RCC 7860 (cell line): ENCODE measurements around the gene A2ML1.
"Not testable (repeated sequence)": the region's sequence is repeated elsewhere in the genome, so short reads cannot be mapped to it uniquely, and the experiment has no call there.

ENCODE experiments used
- DNase-seq: peaks from one replicate; pipeline ENCODE4 v3.0.0-alpha.2; 2015; ENCODE audit warnings: low spot score
- FAIRE-seq: peaks from 2 replicates; lab custom pipeline; 2012; peaks lifted over from hg19 to GRCh38; lab: Jason Lieb, UNC

The A2ML1 gene

DNA sequence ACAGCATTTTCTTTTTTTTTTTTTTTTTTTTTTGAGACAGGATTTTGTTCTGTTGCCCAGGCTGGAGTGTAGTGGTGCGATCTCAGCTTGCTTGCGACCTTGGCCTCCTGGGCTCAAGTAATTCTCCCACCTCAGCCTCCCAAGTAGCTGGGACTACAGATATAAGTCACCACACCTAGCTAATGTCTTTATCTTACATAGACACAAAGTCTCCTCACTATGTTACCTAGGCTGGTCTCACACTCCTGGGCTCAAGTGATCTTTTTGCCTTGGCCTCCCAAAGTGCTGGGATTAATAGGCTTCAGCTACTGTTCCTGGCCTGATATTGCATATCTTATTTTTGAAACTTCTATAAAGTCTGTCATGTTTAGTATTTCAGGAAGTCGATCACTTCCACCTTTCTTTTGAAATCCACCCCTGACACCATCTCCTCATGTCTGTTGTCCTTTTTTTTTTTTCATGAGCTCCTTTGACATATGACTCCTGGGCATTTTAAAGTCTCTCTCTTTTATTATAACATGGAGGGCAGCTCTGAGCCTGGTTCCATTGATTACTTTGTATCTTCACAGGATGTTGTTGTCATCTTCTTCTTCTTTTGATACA is 5.9 kb upstream of the A2ML1 start:
- DNase-seq: no peak
- no peak for FAIRE-seq

DNA sequence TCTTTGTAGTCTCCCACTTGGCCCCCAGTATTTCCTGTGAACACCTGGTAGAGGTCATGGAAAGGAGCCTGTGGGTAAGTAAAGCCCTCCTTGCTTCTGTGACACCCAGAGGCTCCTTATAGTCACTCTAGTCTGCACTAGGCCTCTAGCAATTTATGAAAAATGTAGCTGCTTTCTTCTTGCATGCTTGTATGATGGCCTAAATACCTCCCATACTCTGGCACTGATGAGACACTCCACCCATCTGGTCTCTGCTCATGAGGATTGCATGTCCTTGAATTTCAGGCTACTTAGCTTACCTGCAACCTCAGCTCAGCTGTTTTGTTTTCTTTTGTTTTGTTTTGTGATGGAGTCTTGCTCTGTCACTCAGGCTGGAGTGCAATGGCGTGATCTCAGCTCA is 4.6 kb upstream of the A2ML1 start:
- no peak for DNase-seq
- FAIRE-seq: no peak

DNA sequence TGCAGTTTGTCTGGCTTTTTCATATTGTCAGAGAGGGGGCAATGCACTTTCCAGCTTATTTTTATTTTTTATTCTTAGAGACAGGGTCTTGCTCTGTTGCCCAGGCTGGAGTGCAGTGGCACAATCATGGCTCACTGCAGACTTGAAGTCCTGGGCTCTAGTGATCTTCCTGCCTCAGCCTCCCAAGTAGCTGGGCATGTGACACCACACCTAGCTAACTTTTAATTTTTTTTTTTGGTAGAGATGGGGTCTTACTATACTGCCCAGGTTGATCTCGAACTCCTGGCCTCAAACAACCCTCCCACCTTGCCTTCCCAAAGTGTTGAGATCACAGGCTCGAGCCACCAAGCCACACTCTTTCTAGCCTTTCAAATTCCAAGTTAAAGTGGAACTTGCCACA is 3.9 kb upstream of the A2ML1 start:
- no peak for FAIRE-seq
- DNase-seq: no peak

DNA sequence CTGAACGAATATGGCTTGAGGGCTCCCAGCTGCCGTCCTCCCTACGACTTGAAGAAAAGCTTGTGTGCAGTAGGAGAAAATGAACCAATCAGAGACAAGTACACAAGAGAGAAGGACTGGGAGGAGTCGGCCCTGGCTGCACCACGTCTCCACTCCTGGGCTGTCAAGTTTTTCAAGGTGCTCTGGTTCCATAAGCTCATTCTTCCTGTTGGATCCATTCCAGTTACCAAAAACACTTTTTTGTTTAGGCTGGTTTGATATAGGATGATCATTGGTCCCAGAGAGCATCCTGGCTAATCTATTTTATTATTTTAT is 2.8 kb upstream of the A2ML1 start:
- DNase-seq (no peak), FAIRE-seq (no peak)

DNA sequence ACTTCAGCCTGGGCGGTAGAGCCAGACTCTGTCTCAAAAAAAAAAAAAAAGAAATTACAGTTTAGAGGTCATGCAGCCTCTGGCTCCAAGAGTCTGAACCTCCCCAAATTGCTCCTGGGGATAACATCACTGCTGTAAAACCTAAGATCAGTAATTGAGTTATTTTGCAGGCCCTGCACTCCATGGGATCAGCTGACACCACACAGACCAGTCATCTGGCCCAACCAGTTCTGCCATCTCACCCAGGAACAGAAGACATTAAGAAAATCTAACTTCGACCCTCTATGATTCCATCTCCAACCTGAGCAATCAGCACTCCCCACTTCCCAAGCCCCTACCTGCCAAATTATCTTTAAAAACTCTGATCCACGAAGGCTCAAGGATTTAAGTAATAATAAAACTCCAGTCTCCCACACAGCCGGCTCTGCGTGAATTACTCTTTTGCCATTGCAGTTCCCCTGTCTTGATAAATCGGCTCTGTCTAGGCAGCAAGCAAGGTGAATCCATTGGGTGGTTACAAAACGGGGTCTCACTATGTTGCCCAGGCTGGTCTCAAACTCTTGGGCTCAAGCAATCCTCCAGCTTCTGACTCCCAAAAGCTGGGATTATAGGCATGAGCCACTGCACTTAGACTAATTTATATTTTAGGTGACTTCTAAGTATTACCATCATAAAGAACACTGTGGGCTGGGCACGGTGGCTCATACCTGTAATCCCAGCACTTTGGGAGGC is 1.6 kb upstream of the A2ML1 start:
- not testable (repeated sequence) for FAIRE-seq, DNase-seq

DNA sequence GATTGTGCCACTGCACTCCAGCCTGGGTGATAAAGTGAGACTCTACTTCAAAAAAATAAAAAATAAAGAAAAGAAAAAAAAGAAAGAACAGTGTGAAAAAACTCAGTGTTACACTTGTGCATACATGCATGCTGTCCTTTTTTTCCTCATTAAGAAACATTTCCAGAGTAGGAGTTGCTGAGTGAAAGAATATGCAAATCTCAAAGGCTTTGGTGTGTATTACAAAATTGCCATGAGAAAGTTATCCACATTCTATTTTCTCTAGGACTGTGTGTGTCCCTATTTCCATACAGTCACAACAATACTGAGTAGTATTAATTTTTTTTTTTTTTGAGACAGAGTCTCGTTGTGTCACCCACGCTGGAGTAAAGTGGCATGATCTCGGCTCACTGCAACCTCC is 830 bp upstream of the A2ML1 start:
- FAIRE-seq (no peak), DNase-seq (no peak)

DNA sequence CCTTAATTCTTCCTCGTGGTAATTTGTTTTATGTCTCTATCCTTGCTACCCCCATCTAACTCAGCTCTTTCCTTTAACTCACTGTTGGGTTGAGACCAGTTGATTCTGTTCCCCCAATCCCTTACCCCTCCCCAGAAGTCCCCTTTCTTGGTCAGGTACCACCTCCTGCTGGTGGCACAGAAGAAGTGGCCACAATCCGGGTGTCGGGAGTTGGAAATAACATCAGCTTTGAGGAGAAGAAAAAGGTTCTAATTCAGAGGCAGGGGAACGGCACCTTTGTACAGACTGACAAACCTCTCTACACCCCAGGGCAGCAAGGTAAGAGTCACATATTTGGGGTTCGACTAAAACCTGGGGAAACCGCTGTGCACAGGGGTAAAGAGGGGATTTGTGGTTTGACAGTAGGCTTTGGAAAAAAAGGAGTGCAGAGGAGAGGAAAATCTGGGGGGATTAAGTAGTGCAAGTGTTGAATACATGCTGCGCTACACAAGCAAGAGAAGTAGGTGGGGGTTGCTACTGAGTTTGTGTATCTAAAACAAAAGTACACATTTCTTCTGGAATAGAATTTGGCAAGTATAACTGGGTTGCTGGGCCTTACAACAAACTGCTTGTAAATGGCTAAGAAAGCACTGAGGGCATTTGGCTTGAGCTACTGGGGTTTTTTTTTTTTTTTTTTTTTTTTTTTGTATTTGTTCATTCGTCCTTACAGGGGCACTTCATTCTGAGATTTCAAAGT is 1.3 kb downstream of the A2ML1 start:
- no peak for FAIRE-seq
- DNase-seq: no peak

DNA sequence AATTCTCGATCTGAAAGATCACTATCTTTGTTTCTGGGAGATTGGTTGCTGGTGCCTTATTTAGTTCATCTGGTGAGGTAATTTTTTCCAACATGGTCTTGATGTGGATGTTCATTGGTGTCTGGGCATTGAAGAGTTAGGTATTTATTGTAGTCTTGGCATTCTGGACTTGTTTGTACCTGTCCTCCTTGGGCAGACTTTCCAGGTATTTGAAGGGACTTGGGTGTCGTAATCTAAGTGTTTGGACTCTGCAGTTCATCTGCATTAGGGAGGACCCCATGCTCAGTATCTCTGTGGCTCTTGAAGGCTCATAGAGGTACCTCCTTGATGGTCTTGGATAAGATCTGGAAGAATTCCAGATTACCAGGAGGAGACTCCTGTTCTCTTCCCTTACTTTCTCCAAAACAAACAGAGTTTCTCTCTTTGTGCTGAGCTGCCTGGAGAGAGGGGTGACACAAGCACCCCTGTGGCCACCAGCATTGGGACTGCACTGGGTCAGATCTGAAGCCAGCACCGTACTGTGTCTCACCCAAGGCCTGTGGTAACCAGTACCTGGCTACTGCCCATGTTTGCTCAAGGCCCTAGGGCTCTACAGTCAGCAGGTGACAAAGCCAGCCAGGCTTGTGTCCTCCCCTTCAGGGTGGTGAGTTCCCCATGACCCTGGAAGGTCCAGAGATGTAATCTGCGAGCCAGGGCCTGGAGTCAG is 5.3 kb downstream of the A2ML1 start:
- no peak for FAIRE-seq

DNA sequence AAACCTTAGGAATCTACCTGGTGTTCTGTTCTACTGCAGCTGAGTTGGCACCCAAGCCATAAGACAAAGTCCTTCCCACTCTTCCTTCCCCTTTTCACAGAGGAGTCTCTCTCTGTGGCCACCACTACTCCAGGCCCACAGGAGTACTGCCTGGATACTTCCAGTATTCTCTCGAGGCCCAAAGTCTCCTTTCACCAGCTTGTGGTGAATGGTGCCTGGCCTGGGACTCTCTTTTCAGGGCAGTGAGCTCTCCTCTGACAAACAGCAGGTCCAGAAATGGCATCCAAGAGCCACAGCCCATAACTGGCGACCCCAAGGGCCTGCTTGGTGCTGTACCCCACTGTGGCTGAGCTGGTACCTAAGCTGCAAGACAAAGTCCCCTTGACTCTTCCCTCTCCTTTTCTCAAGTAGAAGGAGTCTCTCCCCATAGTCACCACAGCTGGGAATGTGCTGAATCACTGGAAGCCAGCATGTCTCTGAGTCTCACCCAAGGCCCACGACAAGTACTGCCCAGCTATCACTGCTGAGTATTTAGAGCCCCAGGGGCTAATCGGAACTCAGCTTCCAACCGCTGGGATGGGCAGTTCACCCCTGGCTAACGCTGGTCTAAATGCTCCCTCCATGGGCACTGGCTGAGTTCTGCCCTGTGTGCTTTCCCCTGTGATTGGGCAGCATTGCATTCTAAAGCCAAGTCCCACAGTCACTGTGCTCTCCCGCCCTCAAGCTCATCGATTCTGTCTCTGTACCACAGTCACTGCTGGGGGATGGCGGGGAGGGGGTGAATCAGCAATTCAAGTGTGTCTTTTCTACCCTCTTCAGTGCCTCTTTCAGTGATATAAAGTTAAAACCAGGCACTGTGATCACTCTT is 6.1 kb downstream of the A2ML1 start:
- FAIRE-seq (no peak), DNase-seq (no peak)

More for the DNA sequence above, 5.3 kb downstream of the A2ML1 start:
- DNase-seq: no peak

DNA sequence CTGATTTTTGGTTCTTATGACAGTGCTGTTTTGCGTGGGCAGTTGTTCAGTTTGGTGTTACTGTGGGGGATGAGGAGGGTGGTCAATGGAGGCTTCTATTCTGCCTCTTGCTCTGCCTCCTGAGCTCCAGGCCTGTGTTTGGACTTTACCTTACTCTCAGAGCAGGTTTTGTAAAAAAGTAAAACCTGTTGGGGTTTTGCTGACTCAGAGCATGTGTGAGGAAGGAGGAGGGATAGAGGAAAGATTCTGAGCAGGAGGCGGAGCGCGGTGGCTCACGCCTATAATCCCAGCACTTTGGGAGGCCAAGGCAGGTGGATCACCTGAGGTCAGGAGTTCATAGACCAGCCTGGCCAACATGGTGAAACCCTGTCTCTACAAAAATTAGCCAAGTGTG is 6.7 kb downstream of the A2ML1 start:
- DNase-seq: no peak
- FAIRE-seq: no peak

DNA sequence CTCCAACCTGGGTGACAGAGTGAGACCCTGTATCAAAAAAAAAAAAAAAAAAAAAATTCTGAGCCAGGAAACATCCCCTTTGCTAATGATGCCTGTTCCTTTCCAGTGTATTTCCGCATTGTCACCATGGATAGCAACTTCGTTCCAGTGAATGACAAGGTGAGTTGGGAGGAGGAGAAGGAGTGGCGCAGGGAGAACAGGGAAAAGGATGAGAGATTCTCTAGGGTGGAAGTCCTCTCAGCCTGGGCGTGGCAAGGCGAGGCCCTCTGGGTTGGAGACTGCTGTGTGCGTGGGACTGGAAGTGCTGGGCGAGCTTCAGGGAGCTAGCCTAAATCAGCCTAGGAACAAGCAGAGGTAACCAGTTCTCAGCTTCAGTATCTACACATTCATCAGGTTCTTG is 7.2 kb downstream of the A2ML1 start:
- no peak for FAIRE-seq
- no peak for DNase-seq

DNA sequence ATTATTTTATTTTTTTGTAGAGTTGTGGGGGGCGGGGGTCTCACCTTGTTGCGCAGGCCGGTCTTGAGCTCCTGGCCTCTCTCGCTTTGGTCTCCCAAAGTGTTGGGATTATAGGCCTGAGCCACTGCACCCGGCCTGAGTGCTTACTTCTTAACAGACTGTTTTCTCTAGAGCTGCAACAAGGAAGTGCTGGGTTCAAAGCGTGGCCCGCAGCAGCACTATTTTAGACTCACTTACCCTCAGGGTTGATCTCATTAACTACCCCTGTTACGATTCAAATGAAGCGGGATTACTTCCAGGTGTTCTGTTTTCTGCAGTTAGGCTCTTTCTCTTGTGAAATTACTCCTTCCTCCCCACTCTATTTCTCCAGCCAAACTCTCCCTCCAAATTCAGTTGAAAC is 8.7 kb downstream of the A2ML1 start:
- FAIRE-seq (no peak), DNase-seq (no peak)

DNA sequence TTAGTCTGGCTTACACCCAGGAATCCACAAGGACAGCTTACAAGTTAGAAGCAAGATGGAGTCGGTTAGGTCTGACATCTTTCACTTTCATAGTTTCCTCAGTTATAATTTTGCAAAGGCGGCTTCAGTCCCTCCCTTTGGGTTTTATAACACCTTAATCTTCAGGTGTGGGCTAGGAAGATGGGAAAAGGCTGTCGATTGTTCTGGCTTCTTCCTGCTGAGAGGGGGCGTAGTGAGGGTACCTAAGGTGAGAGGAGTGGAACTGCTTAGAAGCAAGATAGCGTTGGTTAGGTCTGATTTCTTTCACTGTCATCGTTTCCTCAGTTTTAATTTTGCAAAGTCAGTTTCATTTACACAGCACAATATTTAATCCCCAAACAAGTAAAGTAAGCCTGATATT is 10.1 kb downstream of the A2ML1 start:
- DNase-seq (no peak), FAIRE-seq (no peak)

DNA sequence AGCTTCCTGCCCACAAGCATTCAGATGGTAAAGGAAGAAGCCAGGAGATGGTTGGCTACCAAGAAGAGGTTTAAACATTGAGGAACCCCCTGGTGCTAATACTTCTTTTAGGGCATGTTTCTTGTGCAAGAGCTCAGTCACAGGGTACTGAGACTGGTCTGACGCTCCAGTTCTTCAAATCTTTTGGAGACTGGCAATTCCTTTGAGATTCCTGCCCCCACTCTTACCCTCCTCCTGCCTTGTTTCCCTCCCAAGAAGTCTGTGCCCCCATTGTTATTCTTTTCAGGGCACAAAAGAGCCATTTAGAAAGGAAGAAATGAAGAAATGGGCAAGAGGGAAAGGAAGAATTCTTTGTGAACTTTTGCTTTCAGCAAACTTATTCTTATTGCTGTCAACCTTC is 11.8 kb downstream of the A2ML1 start:
- DNase-seq (no peak), FAIRE-seq (no peak)

DNA sequence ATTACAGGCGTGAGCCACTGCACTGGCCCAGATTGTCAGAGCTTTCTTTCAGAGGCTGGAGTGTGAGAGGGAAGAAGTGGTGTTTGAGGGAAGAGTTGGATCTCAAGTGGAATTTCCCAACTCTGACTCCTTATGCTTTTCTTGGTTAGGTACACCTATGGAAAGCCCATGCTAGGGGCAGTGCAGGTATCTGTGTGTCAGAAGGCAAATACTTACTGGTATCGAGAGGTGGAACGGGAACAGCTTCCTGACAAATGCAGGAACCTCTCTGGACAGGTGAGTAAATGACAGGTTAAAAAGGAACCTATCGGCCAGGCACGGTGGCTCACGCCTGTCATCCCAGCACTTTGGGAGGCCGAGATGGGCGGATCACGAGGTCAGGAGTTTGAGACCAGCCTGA is 14.9 kb downstream of the A2ML1 start:
- FAIRE-seq (no peak), DNase-seq (no peak)

DNA sequence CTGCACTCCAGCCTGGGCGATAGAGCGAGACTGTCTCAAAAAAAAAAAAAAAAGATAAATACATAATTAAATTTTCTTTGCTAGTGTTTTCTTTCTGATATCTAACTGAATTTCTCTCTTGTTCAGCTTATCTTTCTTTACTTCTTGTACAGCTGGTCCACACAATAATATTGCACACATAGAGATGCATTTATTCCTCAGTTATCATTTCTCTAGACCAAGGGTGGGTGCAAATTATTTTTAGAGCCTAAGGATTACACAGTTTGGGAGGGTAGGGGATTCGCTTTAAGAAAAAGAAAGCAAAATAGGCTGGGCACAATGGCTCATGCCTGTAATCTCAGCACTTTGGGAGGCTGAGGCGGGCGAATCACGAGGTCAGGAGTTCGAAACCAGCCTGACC is 17.9 kb downstream of the A2ML1 start:
- DNase-seq (no peak), FAIRE-seq (no peak)

DNA sequence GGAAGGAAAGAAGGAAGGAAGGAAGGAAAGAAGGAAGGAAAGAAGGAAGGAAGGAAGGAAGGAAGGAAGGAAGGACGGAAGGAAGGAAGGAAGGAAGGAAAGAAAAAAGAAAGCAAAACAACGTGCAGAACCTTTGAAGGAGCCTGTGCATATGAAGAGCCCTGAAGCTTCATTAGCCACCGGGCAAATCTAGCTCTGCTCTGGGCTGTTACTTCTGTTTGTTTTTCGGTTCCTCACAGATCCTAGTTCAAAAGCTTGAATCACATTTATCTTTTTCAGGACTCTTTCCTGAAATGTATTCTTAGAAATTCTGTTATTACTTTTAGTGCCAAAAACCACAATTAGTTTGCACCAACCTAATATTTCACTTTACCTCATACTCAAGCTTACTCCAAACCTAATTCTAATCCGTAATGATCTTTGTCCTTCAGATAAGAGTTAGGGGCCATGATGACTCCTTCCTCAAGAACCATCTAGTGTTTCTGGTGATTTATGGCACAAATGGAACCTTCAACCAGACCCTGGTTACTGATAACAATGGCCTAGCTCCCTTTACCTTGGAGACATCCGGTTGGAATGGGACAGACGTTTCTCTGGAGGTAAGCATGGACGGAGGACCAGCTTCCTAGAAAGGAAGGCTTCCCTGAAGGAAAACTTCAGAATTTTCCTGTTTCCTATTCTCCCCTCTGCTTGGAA is 18.7 kb downstream of the A2ML1 start:
- FAIRE-seq: no peak
- DNase-seq: no peak

DNA sequence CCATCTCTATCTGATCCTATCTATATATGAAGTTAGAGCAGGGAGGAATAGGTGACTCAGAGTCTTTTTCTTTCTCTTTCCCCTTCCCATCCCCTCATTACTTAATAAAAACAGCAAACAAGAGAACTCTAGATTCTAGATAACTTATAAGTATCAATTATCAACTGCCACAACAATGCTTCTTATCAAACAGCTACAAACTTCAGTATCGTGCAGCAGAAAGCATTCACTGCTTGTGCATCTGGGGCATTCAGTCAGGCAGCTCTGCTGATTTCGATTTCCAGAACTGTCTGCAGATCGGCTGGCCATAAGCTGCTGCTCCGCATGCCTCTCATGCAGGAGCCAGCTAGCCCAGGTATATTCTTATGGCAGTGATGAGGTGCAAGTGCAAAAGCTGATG is 19.4 kb downstream of the A2ML1 start:
- DNase-seq (no peak), FAIRE-seq (no peak)

DNA sequence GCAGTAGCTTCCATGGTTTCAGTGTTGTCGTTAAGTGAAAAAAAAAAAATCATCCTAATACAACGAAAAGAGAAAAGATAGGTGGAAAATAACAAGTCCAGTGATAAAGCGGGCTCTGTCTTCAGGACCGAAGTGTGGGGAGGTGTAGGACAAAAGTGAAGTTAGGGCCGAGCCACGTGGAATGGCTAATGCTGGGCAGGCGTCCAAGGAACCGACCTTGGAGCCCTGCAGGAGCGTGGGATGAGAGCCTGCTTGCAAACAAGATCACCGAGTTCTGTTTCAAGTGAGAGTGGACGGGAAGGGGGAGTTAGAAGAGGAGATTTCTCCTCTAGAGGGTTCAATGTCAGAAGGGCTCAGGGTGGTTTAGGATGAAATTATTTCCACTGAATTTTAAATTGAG is 22.2 kb downstream of the A2ML1 start:
- FAIRE-seq: no peak
- no peak for DNase-seq

DNA sequence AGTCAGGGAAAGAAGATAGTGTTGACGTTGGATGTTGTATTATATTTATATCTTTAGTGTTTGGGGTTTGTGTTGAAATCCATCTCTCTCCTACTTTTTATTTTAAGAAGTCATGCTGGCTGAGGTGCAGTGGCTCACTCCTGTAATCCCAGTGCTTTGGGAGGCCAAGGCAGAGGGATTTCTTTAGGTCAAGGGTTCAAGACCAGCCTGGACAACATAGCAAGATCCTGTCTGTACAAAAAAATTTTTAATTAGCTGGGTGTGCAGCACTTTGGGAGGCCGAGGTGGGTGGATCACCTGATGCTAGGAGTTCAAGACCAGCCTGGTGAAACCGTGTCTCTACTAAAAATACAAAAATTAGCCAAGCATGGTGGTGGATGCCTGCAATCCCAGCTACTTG is 23.9 kb downstream of the A2ML1 start:
- DNase-seq (no peak), FAIRE-seq (no peak)
